SKM-1 treated with dmso at 0.1 percent for 144 hours (cell line): ENCODE results near the gene ABLIM2.

Experiments used
- DNase-seq: peaks from one replicate; lab custom pipeline; 2025; ENCODE audit not compliant: unreplicated experiment; lab: John Stamatoyannopoulos, UW

The ABLIM2 gene

GRCh38 chr4:8050555-8051206, 107.9 kb downstream of the ABLIM2 start:
- no peak for DNase-seq

- DNase-seq, result no peak
Measured at GRCh38 chr4:8050180-8050554, 108.4 kb downstream of the ABLIM2 start.

- no peak for DNase-seq
Measured at GRCh38 chr4:8048856-8049676, 109.5 kb downstream of the ABLIM2 start.

- no peak for DNase-seq
Measured at GRCh38 chr4:8047837-8048678, 110.6 kb downstream of the ABLIM2 start.

- DNase-seq, result no peak
Measured at GRCh38 chr4:8046925-8047541, 111.6 kb downstream of the ABLIM2 start.

- no peak for DNase-seq
Measured at GRCh38 chr4:8045909-8046308, 112.7 kb downstream of the ABLIM2 start.

- no peak for DNase-seq
Measured at GRCh38 chr4:8044699-8045098, 113.9 kb downstream of the ABLIM2 start.

- DNase-seq, result no peak
Measured at GRCh38 chr4:8044244-8044643, 114.4 kb downstream of the ABLIM2 start.

- no peak for DNase-seq
Measured at GRCh38 chr4:8043596-8043995, 115.0 kb downstream of the ABLIM2 start.

GRCh38 chr4:8041868-8042267, 116.7 kb downstream of the ABLIM2 start:
- no peak for DNase-seq

GRCh38 chr4:8041172-8041571, 117.4 kb downstream of the ABLIM2 start:
- no peak for DNase-seq

GRCh38 chr4:8040607-8041006, 118.0 kb downstream of the ABLIM2 start:
- DNase-seq, result no peak

- no peak for DNase-seq
Measured at GRCh38 chr4:8039853-8040252, 118.8 kb downstream of the ABLIM2 start.

- DNase-seq, result no peak
Measured at GRCh38 chr4:8039290-8039689, 119.3 kb downstream of the ABLIM2 start.

- no peak for DNase-seq
Measured at GRCh38 chr4:8038719-8039251, 119.8 kb downstream of the ABLIM2 start.

- DNase-seq, result no peak
Measured at GRCh38 chr4:8038083-8038482, 120.5 kb downstream of the ABLIM2 start.

GRCh38 chr4:8037150-8037769, 121.4 kb downstream of the ABLIM2 start:
- no peak for DNase-seq

GRCh38 chr4:8035371-8035780, 123.2 kb downstream of the ABLIM2 start:
- DNase-seq, result peak; percentile 30

GRCh38 chr4:8033829-8034528, 124.6 kb downstream of the ABLIM2 start:
- DNase-seq, result no peak
